Embryonic facial prominence (tissue), 1 donor: ENCODE results near the gene CELSR1.

Experiments used
- DNase-seq: peaks from one replicate; pipeline ENCODE4 v3.0.0-alpha.2; 2016; ENCODE audit errors: extremely low spot score

Gene CELSR1

GRCh38 chr22:46379066-46379930 lies 158.1 kb downstream of the CELSR1 start:
- DNase-seq = no peak

- DNase-seq = no peak
These were observed 158.9 kb downstream of the CELSR1 start for GRCh38 chr22:46378426-46379065.

- no peak for DNase-seq
These were observed 159.6 kb downstream of the CELSR1 start for GRCh38 chr22:46377525-46378425.

- DNase-seq = no peak
These were observed 160.4 kb downstream of the CELSR1 start for GRCh38 chr22:46376908-46377524.

GRCh38 chr22:46376111-46376510 lies 161.3 kb downstream of the CELSR1 start:
- no peak for DNase-seq

GRCh38 chr22:46374663-46375474 lies 162.6 kb downstream of the CELSR1 start:
- DNase-seq = no peak

GRCh38 chr22:46373921-46374662 lies 163.3 kb downstream of the CELSR1 start:
- DNase-seq = no peak

GRCh38 chr22:46373159-46373558 lies 164.3 kb downstream of the CELSR1 start:
- DNase-seq = no peak

GRCh38 chr22:46372686-46373085 lies 164.7 kb downstream of the CELSR1 start:
- DNase-seq = no peak

GRCh38 chr22:46371623-46372226 lies 165.7 kb downstream of the CELSR1 start:
- no peak for DNase-seq

- DNase-seq = no peak
These were observed 166.7 kb downstream of the CELSR1 start for GRCh38 chr22:46370584-46371291.

- no peak for DNase-seq
These were observed 167.5 kb downstream of the CELSR1 start for GRCh38 chr22:46369716-46370583.

GRCh38 chr22:46368871-46369715 lies 168.3 kb downstream of the CELSR1 start:
- no peak for DNase-seq

- no peak for DNase-seq
These were observed 169.0 kb downstream of the CELSR1 start for GRCh38 chr22:46368422-46368821.

- DNase-seq = no peak
These were observed 169.7 kb downstream of the CELSR1 start for GRCh38 chr22:46367707-46368191.

GRCh38 chr22:46366801-46367706 lies 170.4 kb downstream of the CELSR1 start:
- no peak for DNase-seq
